Spleen (tissue), 11 donors: ENCODE results near the gene PXK. TPM values are rescaled to one million over a fixed set of nuclear protein-coding genes. Genes with fewer than 3 reads are reported as not detected.

Experiments used
- DNase-seq: peaks from one replicate; pipeline ENCODE4 v3.0.0-alpha.2; 2020
- H3K27ac ChIP-seq, 8 donors: fragments of 200-600 bp; sonication (generic) in 7 of 8; 1 replicate in 4 of 8; 2 replicates in 4 of 8; pipeline versions ENCODE4 v1.5.0 to v1.8.0; 2016 to 2021; ENCODE audit warnings: inconsistent platforms in 4 of 8, mild to moderate bottlenecking in 4 of 8, moderate library complexity in 1 of 8
- H3K27me3 ChIP-seq, 7 donors: fragments of 200-600 bp; sonication (generic) in 6 of 7; replicated peaks in 1 of 7; 1 replicate in 4 of 7; 2 replicates in 3 of 7; pipeline versions ENCODE4 v1.5.0 to v1.8.0; 2016 to 2021; ENCODE audit warnings: inconsistent platforms in 3 of 7, mild to moderate bottlenecking in 1 of 7
- H3K36me3 ChIP-seq, 6 donors: fragments of 200-600 bp; sonication (generic) in 5 of 6; 1 replicate in 4 of 6; 2 replicates in 2 of 6; pipeline versions ENCODE4 v1.5.0 to v1.8.0; 2016 to 2021; ENCODE audit warnings: inconsistent platforms in 2 of 6
- H3K4me1 ChIP-seq, 6 donors: fragments of 200-600 bp; sonication (generic) in 5 of 6; 1 replicate in 3 of 6; 2 replicates in 3 of 6; pipeline versions ENCODE4 v1.5.0 to v1.8.0; 2016 to 2021; ENCODE audit warnings: inconsistent platforms in 3 of 6
- H3K4me3 ChIP-seq, 8 donors: fragments of 200-600 bp; sonication (generic) in 7 of 8; 1 replicate in 4 of 8; 2 replicates in 4 of 8; pipeline versions ENCODE4 v1.5.0 to v1.8.0; 2016 to 2021; ENCODE audit warnings: inconsistent platforms in 4 of 8, mild to moderate bottlenecking in 4 of 8, moderate library complexity in 2 of 8
- H3K9me3 ChIP-seq, 8 donors: fragments of 200-600 bp; sonication (generic) in 7 of 8; 1 replicate in 4 of 8; 2 replicates in 4 of 8; pipeline versions ENCODE4 v1.5.0 to v1.8.0; 2016 to 2021; ENCODE audit warnings: inconsistent platforms in 4 of 8
- POLR2A ChIP-seq, 3 donors: fragments of 450-650 bp; IDR thresholded peaks; one replicate each; pipeline ENCODE4 v1.5.1; 2017; ENCODE audit warnings: antibody characterized with exemption in 3 of 3, mild to moderate bottlenecking in 1 of 3
- POLR2AphosphoS5 ChIP-seq, 3 donors: sonication (generic); formaldehyde crosslinking; IDR thresholded peaks; one replicate each; pipeline ENCODE4 v1.5.1; 2017; ENCODE audit warnings: antibody characterized with exemption in 3 of 3
- WGBS, 5 donors: extraction: QIAGEN DNeasy Blood & Tissue Kit in 3 of 5; methylation state at CpG; one replicate each; pipeline versions ENCODE4 v1.1.5 to v1.1.7; 2013 to 2018; 5-methylcytosine and 5-hydroxymethylcytosine counted together
- intact Hi-C: fragments of 100-400 bp; cut with DNase I; formaldehyde crosslinking; loops from one replicate; pipeline ENCODE4 v1.15.0; 2023; ENCODE audit warnings: low total_unique reads
- polyA plus RNA-seq, 3 donors: library from polyadenylated mRNA; stranded (reverse); fragments of 200-250 nt; gene quantifications; one replicate each; pipeline ENCODE4 v1.2.1, GENCODE V29; 2013
- total RNA-seq, 7 donors: library from RNA; depleted of rRNA in 3 of 7; stranded (reverse); fragments of >200 nt in 3 of 7; fragmentation: NEBNext Ultra II Directional in 4 of 7; extraction: Animal tissue kit (Norgen Biotek cat#: 25700) in 4 of 7; gene quantifications; one replicate each; pipeline versions ENCODE4 v1.1.0 to v1.2.1, GENCODE V29; 2016 to 2021
- TF ChIP-seq, protein P1 (sequence below), 11 experiments: fragments of 200-600 bp in 7 of 11; fragments of 450-650 bp in 4 of 11; sonication (generic) in 4 of 11; IDR thresholded peaks in 8 of 11; conservative IDR thresholded peaks in 3 of 11; 1 replicate in 7 of 11; 2 replicates in 4 of 11; pipeline versions ENCODE4 v1.4.0 to v1.8.0; 2016 to 2021; ENCODE audit warnings: antibody characterized with exemption in 11 of 11, inconsistent platforms in 4 of 11, mild to moderate bottlenecking in 1 of 11
- donor health status: healthy with polysubstance abuse.
- donor health status: DM: no; HTN: no; CAD: no; lungs with moderate emphysema.
- donor health status: DM: no; HTN: no; CAD: no.
- donor health status: Bipolar disorder and iron deficiency.
- donor health status: healthy.
- donor health status: DM: no; HTN: no; CAD: no.
- donor health status: DM: yes; HTN: yes; CAD: no.

The PXK gene
- total and polyA plus RNA-seq, 10 donors = 19.3 to 80.9 (median 49.7) TPM

DNA sequence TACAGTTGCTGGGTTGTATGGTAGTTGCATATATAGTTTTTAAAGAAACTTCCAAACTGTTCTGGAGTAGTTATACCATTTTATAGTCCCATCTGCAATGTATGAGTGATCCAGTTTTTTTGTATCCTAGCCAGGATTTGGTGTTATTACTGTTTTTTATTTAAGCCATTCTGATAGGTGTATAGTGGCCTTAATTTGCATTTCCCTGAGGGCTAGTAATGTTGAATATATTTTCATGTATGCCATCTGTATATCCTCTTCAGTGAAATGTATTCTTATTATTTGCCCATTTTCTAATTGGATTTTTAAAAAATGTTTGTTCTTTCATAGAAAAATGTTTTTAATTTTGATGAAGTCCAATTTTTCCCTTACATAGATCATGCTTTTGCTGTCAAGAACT lies 29.2 kb downstream of the PXK start:
- TF ChIP-seq, protein P1, sequence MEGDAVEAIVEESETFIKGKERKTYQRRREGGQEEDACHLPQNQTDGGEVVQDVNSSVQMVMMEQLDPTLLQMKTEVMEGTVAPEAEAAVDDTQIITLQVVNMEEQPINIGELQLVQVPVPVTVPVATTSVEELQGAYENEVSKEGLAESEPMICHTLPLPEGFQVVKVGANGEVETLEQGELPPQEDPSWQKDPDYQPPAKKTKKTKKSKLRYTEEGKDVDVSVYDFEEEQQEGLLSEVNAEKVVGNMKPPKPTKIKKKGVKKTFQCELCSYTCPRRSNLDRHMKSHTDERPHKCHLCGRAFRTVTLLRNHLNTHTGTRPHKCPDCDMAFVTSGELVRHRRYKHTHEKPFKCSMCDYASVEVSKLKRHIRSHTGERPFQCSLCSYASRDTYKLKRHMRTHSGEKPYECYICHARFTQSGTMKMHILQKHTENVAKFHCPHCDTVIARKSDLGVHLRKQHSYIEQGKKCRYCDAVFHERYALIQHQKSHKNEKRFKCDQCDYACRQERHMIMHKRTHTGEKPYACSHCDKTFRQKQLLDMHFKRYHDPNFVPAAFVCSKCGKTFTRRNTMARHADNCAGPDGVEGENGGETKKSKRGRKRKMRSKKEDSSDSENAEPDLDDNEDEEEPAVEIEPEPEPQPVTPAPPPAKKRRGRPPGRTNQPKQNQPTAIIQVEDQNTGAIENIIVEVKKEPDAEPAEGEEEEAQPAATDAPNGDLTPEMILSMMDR (IDR thresholded peaks at IDR 0.05 in 8 of 11, conservative IDR thresholded peaks at IDR 0.05 in 3 of 11) = no peak
- no peak overlapping the region for H3K4me3 ChIP-seq
- peaks cover 0 to 6% (median 0%) of the 10 kb centered on the region in 6 donors for H3K36me3 ChIP-seq
- DNase-seq = no peak
- H3K27me3 ChIP-seq = no peaks in the 10 kb centered on the region
- H3K9me3 ChIP-seq = no peaks in the 10 kb centered on the region
- no peak overlapping the region for H3K27ac ChIP-seq
- H3K4me1 ChIP-seq = peaks cover 0 to 83% (median 30%) of the 10 kb centered on the region in 6 donors
- intact Hi-C loops = no loop called here

DNA sequence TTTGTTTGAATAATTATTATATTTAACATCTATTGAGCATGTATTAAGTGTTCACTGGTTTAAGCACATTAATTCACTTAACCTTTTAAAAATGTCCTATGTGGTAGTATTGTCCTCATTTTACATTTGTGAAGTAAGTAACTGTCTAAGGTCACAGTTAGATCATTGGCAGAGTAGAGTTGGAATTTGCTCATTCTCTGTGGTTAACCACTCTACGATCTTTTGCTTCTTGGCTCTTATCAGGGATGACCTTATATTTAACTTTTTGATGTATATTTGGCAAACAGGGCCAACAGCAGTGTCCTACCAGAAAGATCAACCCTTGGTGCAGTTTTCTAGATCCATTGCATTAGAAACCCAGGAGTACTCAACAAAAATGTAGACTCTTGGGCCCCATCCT lies 34.0 kb downstream of the PXK start:
- no peak overlapping the region for H3K27ac ChIP-seq
- peaks cover 0 to 66% (median 21%) of the 10 kb centered on the region in 6 donors for H3K4me1 ChIP-seq
- no peaks in the 10 kb centered on the region for H3K9me3 ChIP-seq
- WGBS, 5 donors = 46 to 62% (median 56%) methylated on average over 1 of the region's 1 CpG
- peaks cover 0 to 34% (median 3%) of the 10 kb centered on the region in 6 donors for H3K36me3 ChIP-seq
- no peaks in the 10 kb centered on the region for H3K27me3 ChIP-seq
- TF ChIP-seq, protein P1 (IDR thresholded peaks at IDR 0.05 in 8 of 11, conservative IDR thresholded peaks at IDR 0.05 in 3 of 11) = no peak
- TF ChIP-seq POLR2A (IDR thresholded peaks at IDR 0.05) (no peak), POLR2AphosphoS5 (IDR thresholded peaks at IDR 0.05) (no peak)
- intact Hi-C loops = no loop called here
- no peak overlapping the region for H3K4me3 ChIP-seq
- no peak for DNase-seq

DNA sequence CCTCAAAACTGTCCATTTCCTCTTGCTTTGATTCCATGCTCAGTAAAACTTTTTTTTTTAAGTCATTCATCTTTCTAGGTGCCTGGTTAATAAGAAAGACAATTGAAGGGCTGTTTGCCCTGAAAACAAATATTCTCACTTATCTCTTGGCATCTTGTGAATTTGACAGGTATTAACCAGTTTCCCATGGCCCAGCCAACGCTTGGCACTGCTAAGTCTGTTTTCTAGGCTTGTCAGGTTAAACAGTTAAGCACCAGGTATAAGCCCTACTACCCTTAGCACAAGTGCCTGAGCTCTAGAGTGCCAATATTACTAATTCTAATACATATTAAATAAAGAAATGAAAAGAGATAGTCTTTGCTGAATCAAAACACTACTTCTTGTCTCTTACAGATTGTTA lies 36.3 kb downstream of the PXK start:
- 91 to 98% (median 94%) methylated on average over 1 of the region's 1 CpG for WGBS, 5 donors
- no peak for DNase-seq
- Histone ChIP-seq H3K4me1 (peaks cover 0 to 55% (median 15%) of the 10 kb centered on the region in 6 donors), H3K9me3 (no peaks in the 10 kb centered on the region), H3K36me3 (peaks cover 0 to 49% (median 3%) of the 10 kb centered on the region in 6 donors), H3K4me3 (no peak overlapping the region), H3K27ac (no peak overlapping the region), H3K27me3 (no peaks in the 10 kb centered on the region)
- intact Hi-C loops = no loop called here
- no peak for TF ChIP-seq POLR2A (IDR thresholded peaks at IDR 0.05)
- TF ChIP-seq, protein P1 (IDR thresholded peaks at IDR 0.05 in 8 of 11, conservative IDR thresholded peaks at IDR 0.05 in 3 of 11) = no peak
- TF ChIP-seq POLR2AphosphoS5 (IDR thresholded peaks at IDR 0.05) = no peak

DNA sequence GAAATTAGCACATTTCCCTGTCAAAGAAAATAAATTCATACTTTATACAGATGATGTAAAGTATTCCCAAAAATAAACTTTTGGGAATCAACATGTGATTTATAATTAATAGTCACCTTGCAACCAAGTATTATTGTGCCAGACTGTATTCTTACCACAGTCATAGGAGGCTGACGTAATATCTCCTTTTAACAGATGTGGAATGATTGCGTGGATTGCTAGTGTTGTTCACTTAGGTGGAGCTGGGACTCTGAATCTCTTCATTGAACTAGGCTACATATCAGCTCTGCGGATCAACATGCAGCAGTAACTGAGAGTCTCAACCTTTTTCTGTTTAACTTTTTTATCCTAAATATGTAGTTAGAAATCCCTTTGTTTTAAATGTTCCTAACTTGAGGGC lies 37.2 kb downstream of the PXK start:
- DNase-seq = no peak
- H3K27me3 ChIP-seq = no peaks in the 10 kb centered on the region
- peak overlapping the region in 1 of 8 donors; percentile 24 for H3K27ac ChIP-seq
- no peaks in the 10 kb centered on the region for H3K9me3 ChIP-seq
- H3K4me3 ChIP-seq = no peak overlapping the region
- no peak for TF ChIP-seq POLR2AphosphoS5 (IDR thresholded peaks at IDR 0.05)
- TF ChIP-seq, protein P1 (IDR thresholded peaks at IDR 0.05 in 8 of 11, conservative IDR thresholded peaks at IDR 0.05 in 3 of 11) = no peak
- no peak for TF ChIP-seq POLR2A (IDR thresholded peaks at IDR 0.05)
- intact Hi-C loops = no loop called here
- WGBS, 5 donors = 71 to 91% (median 83%) methylated on average over 3 of the region's 3 CpGs
- peaks cover 0 to 55% (median 3%) of the 10 kb centered on the region in 6 donors for H3K36me3 ChIP-seq
- H3K4me1 ChIP-seq = peaks cover 0 to 53% (median 9%) of the 10 kb centered on the region in 6 donors
